Activated CD8-positive, alpha-beta memory T cell treated with anti-CD3 and anti-CD28 coated beads, Interleukin-2, amount 10 ng/mL, durations not matched to agents 7 days and 5 days (primary cell): ENCODE data around the gene PSTPIP2. TPM values are rescaled to one million over a fixed set of nuclear protein-coding genes. Genes with fewer than 3 reads are reported as not detected.

Source experiments
- ATAC-seq: fragments of 150-1000 bp; cut with Tn5 transposase; one replicate; pipeline ENCODE4 v1.10.0; 2021; ENCODE audit warnings: moderate library complexity
- CTCF ChIA-PET: fragments of 350-600 bp; sonication (Branson Sonifier 250); formaldehyde crosslinking; loops from one replicate; lab custom pipeline; 2021; ENCODE audit warnings: antibody characterized with exemption; lab: Charles Lee
- DNase-seq: peaks from one replicate; pipeline ENCODE4 v3.0.0-alpha.2; 2020
- H3K27ac Mint-ChIP-seq: one replicate; pipeline ENCODE4 v1.8.0; 2021; ENCODE audit warnings: mild to moderate bottlenecking, mixed read lengths
- H3K27me3 Mint-ChIP-seq: one replicate; pipeline ENCODE4 v1.8.0; 2021; ENCODE audit warnings: mixed read lengths
- H3K36me3 Mint-ChIP-seq: one replicate; pipeline ENCODE4 v1.8.0; 2021; ENCODE audit warnings: mild to moderate bottlenecking, mixed read lengths
- H3K4me1 Mint-ChIP-seq: one replicate; pipeline ENCODE4 v1.8.0; 2021; ENCODE audit warnings: mixed read lengths
- H3K4me3 Mint-ChIP-seq: one replicate; pipeline ENCODE4 v1.8.0; 2021; ENCODE audit warnings: mild to moderate bottlenecking, moderate library complexity, mixed read lengths
- H3K9me3 Mint-ChIP-seq: one replicate; pipeline ENCODE4 v1.8.0; 2022; ENCODE audit warnings: low read depth, mixed read lengths
- total RNA-seq, 2 experiments: library from RNA; stranded (reverse); gene quantifications; one replicate each; pipeline ENCODE4 v1.2.3, GENCODE V29; 2021

Gene PSTPIP2
- total RNA-seq, 2 experiments from 2014 or later = 4.1 to 16.1 TPM

- peaks cover 10% of the 10 kb centered on the region for H3K36me3 Mint-ChIP-seq
- H3K4me3 Mint-ChIP-seq = no peak overlapping the region
- peak; percentile 57 for ATAC-seq
- DNase-seq = peak; percentile 70
- CTCF ChIA-PET = interaction anchor here (1.2 to 1.5 kb wide), 2 partner anchors 31 to 66 kb away, joined by 3 to 4 read pairs; no protein-coding TSS in a partner anchor
- peaks cover 2% of the 10 kb centered on the region for H3K27me3 Mint-ChIP-seq
- no peaks in the 10 kb centered on the region for H3K9me3 Mint-ChIP-seq
- H3K4me1 Mint-ChIP-seq = peaks cover 29% of the 10 kb centered on the region
- H3K27ac Mint-ChIP-seq = peak overlapping the region; percentile 35
Measured at GRCh38 chr18:46042571-46043123, 29.4 kb downstream of the PSTPIP2 start.

- Mint-ChIP-seq H3K27ac (no peak overlapping the region), H3K36me3 (peaks cover 8% of the 10 kb centered on the region), H3K4me1 (peaks cover 29% of the 10 kb centered on the region), H3K9me3 (no peaks in the 10 kb centered on the region), H3K4me3 (no peak overlapping the region), H3K27me3 (no peaks in the 10 kb centered on the region)
- ATAC-seq (no peak), DNase-seq (no peak)
- CTCF ChIA-PET = interaction anchor here (1.0 kb wide), 1 partner anchor 33 kb away, joined by 3 read pairs; no protein-coding TSS in a partner anchor
Measured at GRCh38 chr18:46040747-46041104, 31.3 kb downstream of the PSTPIP2 start.

- H3K27ac Mint-ChIP-seq = no peak overlapping the region
- ATAC-seq = no peak
- peaks cover 8% of the 10 kb centered on the region for H3K36me3 Mint-ChIP-seq
- DNase-seq = no peak
- H3K4me1 Mint-ChIP-seq = peaks cover 29% of the 10 kb centered on the region
- no peaks in the 10 kb centered on the region for H3K9me3 Mint-ChIP-seq
- H3K4me3 Mint-ChIP-seq = no peak overlapping the region
- no peaks in the 10 kb centered on the region for H3K27me3 Mint-ChIP-seq
- CTCF ChIA-PET = interaction anchor here (1.0 kb wide), 1 partner anchor 33 kb away, joined by 3 read pairs; no protein-coding TSS in a partner anchor
Measured at GRCh38 chr18:46040033-46040746, 31.9 kb downstream of the PSTPIP2 start.

GRCh38 chr18:46037512-46038305, 34.4 kb downstream of the PSTPIP2 start:
- DNase-seq (no peak), ATAC-seq (no peak)
- Mint-ChIP-seq H3K4me1 (peaks cover 23% of the 10 kb centered on the region), H3K4me3 (no peak overlapping the region), H3K9me3 (no peaks in the 10 kb centered on the region), H3K27ac (no peak overlapping the region), H3K36me3 (peaks cover 4% of the 10 kb centered on the region), H3K27me3 (no peaks in the 10 kb centered on the region)
- CTCF ChIA-PET = interaction anchor here (1.2 to 1.9 kb wide), 2 partner anchors 9 to 25 kb away, joined by 3 read pairs; no protein-coding TSS in a partner anchor

- H3K4me3 Mint-ChIP-seq = no peak overlapping the region
- H3K27ac Mint-ChIP-seq = no peak overlapping the region
- CTCF ChIA-PET = interaction anchor here (1.9 kb wide), 1 partner anchor 23 kb away, joined by 3 read pairs; no protein-coding TSS in a partner anchor
- peaks cover 13% of the 10 kb centered on the region for H3K4me1 Mint-ChIP-seq
- no peaks in the 10 kb centered on the region for H3K27me3 Mint-ChIP-seq
- no peak for ATAC-seq
- H3K36me3 Mint-ChIP-seq = peaks cover 4% of the 10 kb centered on the region
- no peak for DNase-seq
- H3K9me3 Mint-ChIP-seq = no peaks in the 10 kb centered on the region
Measured at GRCh38 chr18:46035696-46036680, 36.1 kb downstream of the PSTPIP2 start.

- Mint-ChIP-seq H3K27ac (no peak overlapping the region), H3K4me3 (no peak overlapping the region), H3K27me3 (peaks cover 7% of the 10 kb centered on the region), H3K36me3 (peaks cover under 1% of the 10 kb centered on the region), H3K9me3 (no peaks in the 10 kb centered on the region), H3K4me1 (peaks cover 3% of the 10 kb centered on the region)
- DNase-seq (no peak), ATAC-seq (no peak)
- CTCF ChIA-PET = interaction anchor here (0.7 to 1.4 kb wide), 2 partner anchors 9 to 39 kb away, joined by 3 to 4 read pairs; no protein-coding TSS in a partner anchor
Measured at GRCh38 chr18:46034230-46034629, 37.8 kb downstream of the PSTPIP2 start.

- Mint-ChIP-seq H3K9me3 (no peaks in the 10 kb centered on the region), H3K36me3 (no peaks in the 10 kb centered on the region), H3K4me1 (peaks cover 10% of the 10 kb centered on the region), H3K27ac (no peak overlapping the region), H3K27me3 (peaks cover 19% of the 10 kb centered on the region), H3K4me3 (no peak overlapping the region)
- CTCF ChIA-PET = no interaction called here
- no peak for ATAC-seq
- DNase-seq = no peak
Measured at GRCh38 chr18:46031741-46032140, 40.3 kb downstream of the PSTPIP2 start.

- CTCF ChIA-PET = interaction anchor here (0.7 to 1.5 kb wide), 3 partner anchors 9 to 45 kb away, joined by 3 to 7 read pairs (median 3); no protein-coding TSS in a partner anchor
- peaks cover 7% of the 10 kb centered on the region for H3K4me1 Mint-ChIP-seq
- no peak for ATAC-seq
- peak overlapping the region; percentile 71 for H3K27ac Mint-ChIP-seq
- DNase-seq = no peak
- H3K36me3 Mint-ChIP-seq = no peaks in the 10 kb centered on the region
- no peaks in the 10 kb centered on the region for H3K9me3 Mint-ChIP-seq
- peaks cover 24% of the 10 kb centered on the region for H3K27me3 Mint-ChIP-seq
- peak overlapping the region; percentile 68 for H3K4me3 Mint-ChIP-seq
Measured at GRCh38 chr18:46028536-46028891, 43.5 kb downstream of the PSTPIP2 start.

- ATAC-seq = no peak
- Mint-ChIP-seq H3K36me3 (peaks cover 2% of the 10 kb centered on the region), H3K4me3 (no peak overlapping the region), H3K4me1 (no peaks in the 10 kb centered on the region), H3K27ac (no peak overlapping the region), H3K9me3 (peaks cover 2% of the 10 kb centered on the region), H3K27me3 (peaks cover 13% of the 10 kb centered on the region)
- CTCF ChIA-PET = no interaction called here
- DNase-seq = no peak
Measured at GRCh38 chr18:46019936-46020335, 52.1 kb downstream of the PSTPIP2 start.

- no peak overlapping the region for H3K4me3 Mint-ChIP-seq
- CTCF ChIA-PET = interaction anchor here (0.9 to 1.4 kb wide), 4 partner anchors 16 to 60 kb away, joined by 3 to 5 read pairs (median 4); no protein-coding TSS in a partner anchor
- DNase-seq = no peak
- H3K4me1 Mint-ChIP-seq = peaks cover 15% of the 10 kb centered on the region
- H3K36me3 Mint-ChIP-seq = peaks cover 2% of the 10 kb centered on the region
- no peak overlapping the region for H3K27ac Mint-ChIP-seq
- peak; percentile 68 for ATAC-seq
- H3K9me3 Mint-ChIP-seq = no peaks in the 10 kb centered on the region
- H3K27me3 Mint-ChIP-seq = peaks cover 8% of the 10 kb centered on the region
Measured at GRCh38 chr18:46013484-46014189, 58.4 kb downstream of the PSTPIP2 start.

- Mint-ChIP-seq H3K27ac (no peak overlapping the region), H3K4me3 (no peak overlapping the region), H3K4me1 (peaks cover 15% of the 10 kb centered on the region), H3K36me3 (no peaks in the 10 kb centered on the region), H3K9me3 (no peaks in the 10 kb centered on the region), H3K27me3 (no peaks in the 10 kb centered on the region)
- CTCF ChIA-PET = interaction anchor here (1.3 kb wide), 1 partner anchor 63 kb away, joined by 5 read pairs; no protein-coding TSS in a partner anchor
- ATAC-seq (no peak), DNase-seq (no peak)
Measured at GRCh38 chr18:46010676-46011075, 61.4 kb downstream of the PSTPIP2 start.

GRCh38 chr18:46010050-46010449, 62.0 kb downstream of the PSTPIP2 start:
- DNase-seq (no peak), ATAC-seq (no peak)
- Mint-ChIP-seq H3K27ac (no peak overlapping the region), H3K4me3 (no peak overlapping the region), H3K27me3 (no peaks in the 10 kb centered on the region), H3K4me1 (peaks cover 15% of the 10 kb centered on the region), H3K9me3 (no peaks in the 10 kb centered on the region), H3K36me3 (no peaks in the 10 kb centered on the region)
- CTCF ChIA-PET = interaction anchor here (1.3 kb wide), 1 partner anchor 63 kb away, joined by 5 read pairs; no protein-coding TSS in a partner anchor
